ENCODE measurements around the gene B4GALT3. TPM values are rescaled to one million over a fixed set of nuclear protein-coding genes. Genes with fewer than 3 reads are reported as not detected.

Gene B4GALT3
- total and polyA plus RNA-seq, 9 of the 15 experiments (the other 6 are each of a cell fraction or from before 2014, with no cell fraction given): 31.2 to 103 (median 46.1) TPM

DNA sequence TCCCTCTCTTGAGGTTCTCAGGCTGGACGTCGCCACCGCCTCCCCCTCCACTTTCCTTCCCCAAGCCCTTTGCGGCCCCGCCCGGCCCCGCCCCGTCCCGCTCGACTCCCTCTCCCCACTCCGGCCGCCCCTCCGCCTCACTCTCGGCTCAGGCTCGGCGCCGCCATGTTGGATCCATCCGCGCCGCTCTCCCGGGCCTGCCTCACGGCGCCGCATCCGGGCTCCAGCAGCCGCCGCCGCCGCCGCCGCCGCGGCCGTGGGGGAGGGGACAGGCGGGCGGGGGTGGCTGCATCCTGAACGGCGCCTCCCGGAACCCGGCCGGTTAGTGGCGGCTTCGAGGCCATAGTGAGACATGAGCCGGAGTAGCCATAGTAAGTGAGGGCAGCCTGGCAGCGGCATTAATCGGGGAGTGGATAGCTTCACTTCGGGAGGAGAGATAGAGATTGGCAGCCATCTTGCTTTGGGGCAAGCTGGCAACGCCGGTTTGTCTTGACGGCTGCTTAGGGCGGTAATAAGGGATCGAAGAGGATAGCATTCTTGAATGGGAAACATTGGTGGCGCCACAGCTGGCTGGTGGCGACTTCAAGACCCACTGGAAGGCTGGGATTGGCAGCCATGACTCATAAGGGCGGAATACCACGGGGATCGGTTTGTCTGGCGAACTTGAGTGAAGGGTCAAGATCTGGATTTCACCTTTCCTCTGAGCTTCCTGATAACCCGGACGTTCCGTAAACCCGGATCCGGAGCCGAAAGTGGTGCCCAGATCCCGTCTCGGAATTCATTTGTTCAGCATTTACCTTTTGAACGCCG lies 44.7 kb downstream of the B4GALT3 start, which contains the start of gene DEDD (continued):
- TF ChIP-seq ZBTB40 (IDR thresholded peaks at IDR 0.05) (peak; percentile 82), ZBTB40 (CRISPR knock-in tag; IDR thresholded peaks at IDR 0.05) (no peak), FOXK2 (conservative IDR thresholded peaks at IDR 0.05 in 1 of 2, IDR thresholded peaks at IDR 0.05 in 1 of 2; ENCODE audit: low read depth in 2 of 2) (peak; percentile 48 to 49; a peak in 2 of 4 replicates), ZBTB2 (IDR thresholded peaks at IDR 0.05) (peak; percentile 67; the same call in 1 of the 2 replicates), GTF3C2 (IDR thresholded peaks at IDR 0.05; ENCODE audit: borderline replicate concordance, extremely low read depth, insufficient read length) (no peak)
- TF ChIP-seq, protein P1, sequence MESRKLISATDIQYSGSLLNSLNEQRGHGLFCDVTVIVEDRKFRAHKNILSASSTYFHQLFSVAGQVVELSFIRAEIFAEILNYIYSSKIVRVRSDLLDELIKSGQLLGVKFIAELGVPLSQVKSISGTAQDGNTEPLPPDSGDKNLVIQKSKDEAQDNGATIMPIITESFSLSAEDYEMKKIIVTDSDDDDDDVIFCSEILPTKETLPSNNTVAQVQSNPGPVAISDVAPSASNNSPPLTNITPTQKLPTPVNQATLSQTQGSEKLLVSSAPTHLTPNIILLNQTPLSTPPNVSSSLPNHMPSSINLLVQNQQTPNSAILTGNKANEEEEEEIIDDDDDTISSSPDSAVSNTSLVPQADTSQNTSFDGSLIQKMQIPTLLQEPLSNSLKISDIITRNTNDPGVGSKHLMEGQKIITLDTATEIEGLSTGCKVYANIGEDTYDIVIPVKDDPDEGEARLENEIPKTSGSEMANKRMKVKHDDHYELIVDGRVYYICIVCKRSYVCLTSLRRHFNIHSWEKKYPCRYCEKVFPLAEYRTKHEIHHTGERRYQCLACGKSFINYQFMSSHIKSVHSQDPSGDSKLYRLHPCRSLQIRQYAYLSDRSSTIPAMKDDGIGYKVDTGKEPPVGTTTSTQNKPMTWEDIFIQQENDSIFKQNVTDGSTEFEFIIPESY (CRISPR knock-in tag; IDR thresholded peaks at IDR 0.05): peak; percentile 62
- TF ChIP-seq, protein P2, sequence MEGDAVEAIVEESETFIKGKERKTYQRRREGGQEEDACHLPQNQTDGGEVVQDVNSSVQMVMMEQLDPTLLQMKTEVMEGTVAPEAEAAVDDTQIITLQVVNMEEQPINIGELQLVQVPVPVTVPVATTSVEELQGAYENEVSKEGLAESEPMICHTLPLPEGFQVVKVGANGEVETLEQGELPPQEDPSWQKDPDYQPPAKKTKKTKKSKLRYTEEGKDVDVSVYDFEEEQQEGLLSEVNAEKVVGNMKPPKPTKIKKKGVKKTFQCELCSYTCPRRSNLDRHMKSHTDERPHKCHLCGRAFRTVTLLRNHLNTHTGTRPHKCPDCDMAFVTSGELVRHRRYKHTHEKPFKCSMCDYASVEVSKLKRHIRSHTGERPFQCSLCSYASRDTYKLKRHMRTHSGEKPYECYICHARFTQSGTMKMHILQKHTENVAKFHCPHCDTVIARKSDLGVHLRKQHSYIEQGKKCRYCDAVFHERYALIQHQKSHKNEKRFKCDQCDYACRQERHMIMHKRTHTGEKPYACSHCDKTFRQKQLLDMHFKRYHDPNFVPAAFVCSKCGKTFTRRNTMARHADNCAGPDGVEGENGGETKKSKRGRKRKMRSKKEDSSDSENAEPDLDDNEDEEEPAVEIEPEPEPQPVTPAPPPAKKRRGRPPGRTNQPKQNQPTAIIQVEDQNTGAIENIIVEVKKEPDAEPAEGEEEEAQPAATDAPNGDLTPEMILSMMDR (IDR thresholded peaks at IDR 0.05 in 2 of 3, conservative IDR thresholded peaks at IDR 0.05 in 1 of 3; ENCODE audit: insufficient read depth in 2 of 3, low read depth in 1 of 3, low read length in 3 of 3): peak in 2 of 3 experiments; percentile 21 to 28; a peak in 1 of 6 replicates

Data from K562 (cell line).